Right lobe of liver (tissue), 6 donors: ENCODE measurements around the gene TMEM244. TPM values are rescaled to one million over a fixed set of nuclear protein-coding genes. Genes with fewer than 3 reads are reported as not detected.

Experiments used
- ATAC-seq, 4 donors: fragments of 200-7000 bp; cut with Tn5 transposase; one replicate each; pipeline ENCODE4 v1.9.1; 2020; ENCODE audit warnings: mild to moderate bottlenecking in 4 of 4, moderate library complexity in 4 of 4
- DNase-seq, 3 donors: peaks; one replicate each; pipeline ENCODE4 v3.0.0-alpha.2; 2020
- H3K27ac ChIP-seq, 3 donors: fragments of 200-600 bp; one replicate each; pipeline ENCODE4 v1.8.0; 2022
- H3K27me3 ChIP-seq, 2 donors: fragments of 200-600 bp; one replicate each; pipeline ENCODE4 v1.8.0; 2022
- H3K36me3 ChIP-seq, 4 donors: fragments of 200-600 bp; sonication (generic) in 1 of 4; one replicate each; pipeline versions ENCODE4 v1.5.1 to v1.8.0; 2017 to 2022; ENCODE audit warnings: control low read depth in 1 of 4
- H3K4me1 ChIP-seq, 4 donors: fragments of 200-600 bp; sonication (generic) in 1 of 4; one replicate each; pipeline versions ENCODE4 v1.5.1 to v1.8.0; 2017 to 2022; ENCODE audit warnings: control low read depth in 1 of 4
- H3K4me3 ChIP-seq, 3 donors: fragments of 200-600 bp; one replicate each; pipeline ENCODE4 v1.8.0; 2022
- H3K9me3 ChIP-seq, 4 donors: fragments of 200-600 bp; sonication (generic) in 1 of 4; one replicate each; pipeline versions ENCODE4 v1.5.1 to v1.8.0; 2017 to 2022; ENCODE audit warnings: control low read depth in 1 of 4
- POLR2A ChIP-seq: fragments of 450-650 bp; IDR thresholded peaks from one replicate; pipeline ENCODE4 v1.6.1; 2017; ENCODE audit warnings: antibody characterized with exemption, mild to moderate bottlenecking
- WGBS: methylation state at CpG from one replicate; pipeline ENCODE4 v1.1.6; 2018; ENCODE audit warnings: low coverage, low lambda C conversion rate; ENCODE audit not compliant: insufficient coverage; ENCODE audit errors: missing lambda C conversion rate; 5-methylcytosine and 5-hydroxymethylcytosine counted together
- intact Hi-C, 2 donors: fragments of 100-400 bp; cut with DNase I; formaldehyde crosslinking; loops; one replicate each; pipeline versions ENCODE4 v1.11.2 to v1.14.1; 2022
- total RNA-seq, 6 experiments: library from RNA; depleted of rRNA in 2 of 6; stranded (reverse); fragments of >200 nt in 2 of 6; fragmentation: NEBNext Ultra II Directional in 3 of 6; extraction: Animal tissue kit (Norgen Biotek cat#: 25700) in 3 of 6; gene quantifications; one replicate each; pipeline versions ENCODE4 v1.1.0 to v1.2.4, GENCODE V29; 2016 to 2023
- TF ChIP-seq, protein P1 (sequence below), 4 donors: fragments of 200-600 bp in 3 of 4; fragments of 450-650 bp in 1 of 4; IDR thresholded peaks; one replicate each; pipeline versions ENCODE4 v1.5.1 to v1.8.0; 2016 to 2022; ENCODE audit warnings: antibody characterized with exemption in 4 of 4, mild to moderate bottlenecking in 2 of 4
- donor health status: DM: no; HTN: yes; CAD: no.
- donor health status: DM: no; HTN: no; CAD: no.
- donor health status: DM: no; HTN: no; CAD: no.
- donor health status: DM: no; HTN: yes; CAD: no.
- donor health status: DM: no; HTN: yes; CAD: no.

Gene TMEM244
- total RNA-seq, 6 experiments from 2014 or later = not detected

DNA sequence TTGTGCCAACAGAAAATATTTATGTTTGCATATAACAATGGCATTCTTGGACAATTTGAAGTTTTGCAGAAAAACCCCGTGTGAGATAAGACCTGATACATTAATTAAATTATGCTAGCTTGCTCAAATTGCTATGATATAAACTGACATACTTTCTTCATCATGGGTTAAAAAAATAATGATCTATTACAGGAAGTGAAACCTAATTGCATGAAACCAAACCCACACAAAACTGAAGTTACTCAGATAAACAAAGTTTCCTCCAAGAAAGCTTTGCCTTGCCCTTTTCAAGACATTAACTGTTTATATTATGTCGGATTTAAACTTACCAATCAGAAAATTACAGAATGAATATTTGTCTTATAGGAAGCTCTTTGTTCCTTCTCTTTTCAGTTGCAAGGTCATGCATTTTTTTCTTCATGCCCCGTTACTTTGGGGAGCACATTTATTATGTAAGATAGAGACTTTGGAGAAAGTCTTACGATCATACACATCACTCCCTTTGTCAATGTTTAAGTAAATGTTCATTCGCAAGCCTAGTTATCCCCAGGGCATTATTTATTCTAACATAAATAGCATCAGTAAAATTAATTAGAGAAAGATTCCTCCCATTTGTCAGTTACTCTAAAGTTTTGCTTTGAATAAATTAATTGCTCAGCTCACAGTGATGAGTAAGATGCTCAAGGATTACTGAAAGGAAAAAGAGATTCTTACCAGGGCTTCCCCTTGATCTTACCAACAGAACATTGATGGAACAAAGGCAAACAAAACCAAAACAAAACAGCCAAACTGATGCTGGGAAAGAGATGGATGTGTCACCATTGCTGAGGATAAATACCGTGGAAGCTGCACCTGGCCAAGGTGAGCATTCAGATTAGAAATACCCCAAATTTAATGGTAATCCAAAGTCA lies 14.8 kb upstream of the TMEM244 start:
- TF ChIP-seq, protein P1, sequence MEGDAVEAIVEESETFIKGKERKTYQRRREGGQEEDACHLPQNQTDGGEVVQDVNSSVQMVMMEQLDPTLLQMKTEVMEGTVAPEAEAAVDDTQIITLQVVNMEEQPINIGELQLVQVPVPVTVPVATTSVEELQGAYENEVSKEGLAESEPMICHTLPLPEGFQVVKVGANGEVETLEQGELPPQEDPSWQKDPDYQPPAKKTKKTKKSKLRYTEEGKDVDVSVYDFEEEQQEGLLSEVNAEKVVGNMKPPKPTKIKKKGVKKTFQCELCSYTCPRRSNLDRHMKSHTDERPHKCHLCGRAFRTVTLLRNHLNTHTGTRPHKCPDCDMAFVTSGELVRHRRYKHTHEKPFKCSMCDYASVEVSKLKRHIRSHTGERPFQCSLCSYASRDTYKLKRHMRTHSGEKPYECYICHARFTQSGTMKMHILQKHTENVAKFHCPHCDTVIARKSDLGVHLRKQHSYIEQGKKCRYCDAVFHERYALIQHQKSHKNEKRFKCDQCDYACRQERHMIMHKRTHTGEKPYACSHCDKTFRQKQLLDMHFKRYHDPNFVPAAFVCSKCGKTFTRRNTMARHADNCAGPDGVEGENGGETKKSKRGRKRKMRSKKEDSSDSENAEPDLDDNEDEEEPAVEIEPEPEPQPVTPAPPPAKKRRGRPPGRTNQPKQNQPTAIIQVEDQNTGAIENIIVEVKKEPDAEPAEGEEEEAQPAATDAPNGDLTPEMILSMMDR (IDR thresholded peaks at IDR 0.05) = no peak
- TF ChIP-seq POLR2A = no peak
- 49% methylated on average over 6 of the region's 6 CpGs for WGBS
- intact Hi-C loops = no loop called here
- Histone ChIP-seq H3K36me3 (no peaks in the 10 kb centered on the region), H3K27ac (no peak overlapping the region), H3K4me1 (no peaks in the 10 kb centered on the region), H3K9me3 (no peaks in the 10 kb centered on the region), H3K27me3 (no peaks in the 10 kb centered on the region), H3K4me3 (no peak overlapping the region)
- ATAC-seq (no peak), DNase-seq (no peak)

DNA sequence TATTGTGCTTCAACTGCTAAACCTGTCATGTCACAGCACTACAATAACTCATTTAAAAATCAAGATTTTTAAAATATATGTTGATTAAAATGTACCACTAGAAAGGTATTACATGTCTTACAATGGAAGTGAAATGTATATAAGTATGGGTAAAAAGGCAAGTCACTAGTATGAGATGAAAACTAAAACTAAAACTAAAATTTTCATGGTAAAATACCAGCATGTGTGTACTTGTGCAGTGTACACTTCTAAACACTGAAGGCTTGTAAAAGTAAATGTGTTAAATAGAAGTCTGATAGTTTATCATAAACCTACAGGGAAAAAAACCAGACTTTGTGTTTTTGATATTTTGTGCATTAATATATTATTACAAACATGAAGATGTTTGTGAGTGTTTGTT lies 13.7 kb upstream of the TMEM244 start:
- DNase-seq = no peak
- H3K36me3 ChIP-seq = no peaks in the 10 kb centered on the region
- TF ChIP-seq, protein P1 (IDR thresholded peaks at IDR 0.05) = no peak
- TF ChIP-seq POLR2A = no peak
- no peaks in the 10 kb centered on the region for H3K27me3 ChIP-seq
- intact Hi-C loops = no loop called here
- no peaks in the 10 kb centered on the region for H3K9me3 ChIP-seq
- no peaks in the 10 kb centered on the region for H3K4me1 ChIP-seq
- H3K27ac ChIP-seq = no peak overlapping the region
- H3K4me3 ChIP-seq = no peak overlapping the region
- no peak for ATAC-seq

DNA sequence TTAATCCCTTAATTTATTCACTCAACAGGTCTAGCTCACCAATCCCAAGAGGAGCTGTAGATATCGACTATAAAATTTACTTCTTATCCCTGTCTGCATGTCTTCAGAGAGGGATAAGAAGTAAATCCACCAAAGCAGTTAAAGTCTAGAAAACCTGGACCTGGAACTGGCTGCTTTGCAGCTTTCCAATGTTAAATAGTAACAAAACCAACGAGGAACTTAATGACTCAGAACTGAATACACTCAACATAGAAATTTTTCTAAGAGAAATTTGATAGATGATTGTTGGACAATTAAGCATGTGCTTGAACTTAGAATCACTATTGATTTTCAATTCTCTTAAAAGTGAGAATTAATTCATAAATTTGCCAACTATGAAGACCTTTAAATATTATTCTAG lies 11.5 kb upstream of the TMEM244 start:
- DNase-seq (no peak), ATAC-seq (no peak)
- TF ChIP-seq POLR2A = no peak
- TF ChIP-seq, protein P1 (IDR thresholded peaks at IDR 0.05) = no peak
- Histone ChIP-seq H3K9me3 (no peaks in the 10 kb centered on the region), H3K27me3 (no peaks in the 10 kb centered on the region), H3K27ac (no peak overlapping the region), H3K4me1 (no peaks in the 10 kb centered on the region), H3K36me3 (no peaks in the 10 kb centered on the region), H3K4me3 (no peak overlapping the region)
- WGBS = 38% methylated on average over 2 of the region's 2 CpGs
- intact Hi-C loops = no loop called here

DNA sequence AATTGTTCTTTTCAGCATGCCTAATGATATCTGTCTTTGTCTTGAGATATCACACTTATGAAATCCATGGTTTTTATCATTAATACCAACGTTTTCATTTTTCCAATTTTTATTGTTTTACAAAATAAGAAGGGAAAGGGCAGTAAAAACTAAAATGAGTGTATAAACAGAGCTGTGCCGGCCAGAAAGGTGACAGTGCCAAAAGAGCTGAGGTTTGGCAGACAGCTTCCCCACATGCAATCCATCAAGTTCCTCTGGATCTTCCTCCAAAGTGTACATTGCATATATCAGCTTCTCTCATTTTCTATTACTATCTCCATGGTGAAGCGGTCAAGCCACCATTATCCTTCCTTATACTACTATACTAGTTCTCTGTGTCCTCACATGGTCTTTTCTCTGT lies 10.1 kb upstream of the TMEM244 start:
- intact Hi-C loops = no loop called here
- no peak for ATAC-seq
- no peak for DNase-seq
- no peak overlapping the region for H3K27ac ChIP-seq
- 25% methylated on average over 3 of the region's 3 CpGs for WGBS
- H3K27me3 ChIP-seq = no peaks in the 10 kb centered on the region
- H3K4me1 ChIP-seq = no peaks in the 10 kb centered on the region
- TF ChIP-seq, protein P1 (IDR thresholded peaks at IDR 0.05) = no peak
- no peak for TF ChIP-seq POLR2A
- H3K36me3 ChIP-seq = no peaks in the 10 kb centered on the region
- H3K9me3 ChIP-seq = no peaks in the 10 kb centered on the region
- no peak overlapping the region for H3K4me3 ChIP-seq

DNA sequence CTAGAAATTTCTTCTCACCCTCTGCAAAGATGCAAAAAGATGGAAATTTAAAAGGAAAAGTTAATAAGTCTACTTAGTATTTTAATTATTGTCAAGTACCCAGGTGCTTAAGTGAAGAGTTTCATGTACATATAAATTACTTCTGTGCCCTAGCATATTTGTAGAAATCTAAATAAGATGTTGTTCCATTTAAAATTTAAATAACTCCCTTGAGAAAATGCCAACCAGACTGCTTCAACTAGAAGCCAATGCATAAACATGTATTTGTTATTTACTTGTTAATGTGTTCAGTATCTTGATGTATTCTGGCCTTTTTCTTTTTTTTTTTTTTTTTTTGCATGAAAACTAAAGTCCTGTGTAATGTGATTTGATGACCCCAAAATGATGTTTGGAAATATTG lies 6.3 kb upstream of the TMEM244 start:
- DNase-seq (no peak), ATAC-seq (no peak)
- Histone ChIP-seq H3K36me3 (no peaks in the 10 kb centered on the region), H3K27ac (no peak overlapping the region), H3K4me1 (no peaks in the 10 kb centered on the region), H3K9me3 (no peaks in the 10 kb centered on the region), H3K27me3 (no peaks in the 10 kb centered on the region), H3K4me3 (no peak overlapping the region)
- intact Hi-C loops = no loop called here
- TF ChIP-seq POLR2A = no peak
- TF ChIP-seq, protein P1 (IDR thresholded peaks at IDR 0.05) = no peak
